Stimulated activated CD8-positive, alpha-beta memory T cell treated with anti-CD3 and anti-CD28 coated beads, Interleukin-15, amount 100 ng/mL, for 48 hours (primary cell): ENCODE data around the gene METRNL.
A peak's percentile ranks its signal among the peaks of the same experiment; 100 is the strongest.

Experiments
- DNase-seq, 2 donors: peaks; one replicate each; pipeline ENCODE4 v3.0.0-alpha.2; 2020; ENCODE audit warnings: low read depth in 2 of 2

The METRNL gene

DNA sequence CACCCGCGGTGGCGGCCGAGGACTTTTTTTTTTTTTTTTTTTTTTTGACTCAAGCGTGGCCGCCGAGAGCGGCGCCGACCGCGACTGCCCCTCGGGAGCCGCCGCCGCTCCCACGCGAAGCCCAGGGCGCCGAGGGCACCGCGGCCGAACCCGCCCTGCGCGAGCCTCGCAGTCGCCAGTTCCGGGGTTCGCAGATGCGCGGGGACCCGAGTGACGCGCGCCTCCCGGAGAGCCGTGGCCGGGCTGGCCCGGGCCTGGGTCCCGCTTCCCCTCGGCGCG is 1.1 kb downstream of the METRNL start:
- DNase-seq, result no peak

DNA sequence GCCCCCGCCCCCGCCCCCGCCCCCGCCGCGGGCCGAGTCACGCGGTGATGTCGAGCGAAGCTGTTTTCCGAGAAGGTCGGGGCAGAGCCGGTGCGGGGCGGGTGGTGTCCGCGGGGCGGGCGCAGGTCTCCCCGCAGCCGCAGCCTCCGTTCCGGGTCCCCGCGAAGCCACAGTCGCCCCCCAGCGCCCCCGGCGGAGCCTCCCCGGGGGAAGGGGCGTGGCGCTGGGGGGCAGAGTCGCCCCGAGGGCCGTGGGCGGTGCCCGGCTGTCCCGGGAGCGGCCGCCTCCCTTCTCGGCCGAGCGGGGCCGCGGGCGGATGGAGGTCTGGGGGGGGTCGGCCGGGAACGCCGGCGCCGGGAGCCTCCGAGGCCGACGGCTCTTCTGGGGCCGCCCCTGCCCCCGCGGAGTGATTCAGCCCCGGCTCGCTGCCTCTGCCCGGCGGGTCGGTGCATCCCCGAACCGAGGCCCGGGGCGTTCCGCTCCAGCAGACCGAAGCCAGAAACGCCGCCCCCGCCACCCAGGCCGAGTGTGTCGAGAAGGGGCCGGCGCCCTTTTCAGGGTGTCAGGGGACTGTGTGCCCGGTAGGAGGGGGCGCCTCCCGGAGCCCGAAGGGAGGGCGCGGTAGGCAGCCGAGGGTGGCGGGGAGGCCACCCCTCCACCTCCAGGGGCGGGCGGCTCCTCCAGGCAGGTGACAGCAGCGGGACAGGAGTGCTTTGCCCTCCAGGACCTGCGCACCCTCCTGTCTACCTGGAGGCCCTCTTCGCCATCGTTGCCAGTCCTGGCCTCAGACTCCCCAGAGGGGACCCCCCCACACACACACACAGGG is 1.7 kb downstream of the METRNL start:
- no peak for DNase-seq

DNA sequence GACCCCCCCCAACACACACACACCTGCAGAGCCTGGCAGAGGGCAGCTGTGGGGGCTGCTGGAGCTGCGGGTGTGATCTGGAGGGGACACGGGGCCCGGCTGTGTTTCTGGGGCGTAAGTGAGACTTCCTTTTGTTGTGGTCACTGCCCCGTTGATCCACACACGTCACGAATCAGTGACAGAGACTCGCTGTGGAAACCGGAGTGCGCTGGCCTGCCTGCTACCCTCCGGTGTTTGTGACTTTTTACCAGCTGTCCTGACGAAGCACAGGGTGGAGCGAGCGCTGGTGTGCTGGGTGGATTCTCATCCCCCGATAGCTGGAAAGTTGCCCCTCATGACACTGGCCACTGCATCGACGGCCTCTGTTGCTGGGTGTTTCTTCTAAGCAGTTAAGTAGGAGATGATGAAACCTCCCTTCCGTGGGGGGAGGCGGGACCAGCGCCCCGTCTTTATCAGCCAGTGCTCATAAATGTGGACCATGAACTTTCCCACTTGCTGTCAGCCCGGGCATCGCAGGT is 2.3 kb downstream of the METRNL start:
- DNase-seq, result no peak

DNA sequence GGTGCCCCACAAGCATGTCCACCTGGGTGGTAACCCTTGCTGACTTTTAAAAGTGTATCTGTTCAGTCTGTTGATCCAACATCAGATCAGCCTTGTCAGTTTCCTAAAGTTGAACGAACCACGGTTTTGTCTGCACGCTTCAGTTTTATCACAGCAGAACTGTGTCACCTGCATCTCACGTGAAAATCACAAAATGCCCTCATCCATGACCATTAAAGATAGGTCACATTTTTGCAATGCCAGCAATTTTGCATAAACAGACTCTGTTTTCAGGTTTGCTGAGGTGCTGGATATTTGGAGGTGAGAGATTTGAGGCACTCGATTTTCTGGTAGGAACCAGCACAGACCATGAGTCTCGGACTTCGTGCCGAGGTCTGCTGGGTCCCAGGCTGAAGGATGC is 3.0 kb downstream of the METRNL start:
- no peak for DNase-seq

DNA sequence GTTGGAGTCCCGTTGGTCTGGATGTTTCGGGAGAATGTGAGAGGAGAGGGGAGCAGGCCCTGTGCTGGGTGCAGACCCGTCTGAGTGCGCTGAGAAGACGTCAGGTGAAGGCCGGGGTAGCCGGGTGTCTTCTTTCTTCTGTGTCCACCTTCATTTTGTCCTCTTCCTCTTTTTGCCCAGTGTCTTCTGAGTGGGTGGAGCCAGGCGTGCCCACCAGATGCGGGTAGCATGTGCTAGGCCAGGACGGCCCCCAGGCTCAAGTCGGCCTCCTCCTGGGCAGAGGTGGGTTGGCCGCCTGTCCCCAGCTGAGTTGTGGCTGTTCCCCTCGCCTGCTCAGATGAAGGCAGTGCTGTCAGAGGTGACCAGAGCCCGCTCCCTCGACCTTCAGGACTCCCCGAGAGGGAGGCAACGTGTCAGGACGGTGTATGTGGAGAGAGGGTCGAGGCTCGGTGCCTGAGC is 3.5 kb downstream of the METRNL start:
- DNase-seq, result no peak

DNA sequence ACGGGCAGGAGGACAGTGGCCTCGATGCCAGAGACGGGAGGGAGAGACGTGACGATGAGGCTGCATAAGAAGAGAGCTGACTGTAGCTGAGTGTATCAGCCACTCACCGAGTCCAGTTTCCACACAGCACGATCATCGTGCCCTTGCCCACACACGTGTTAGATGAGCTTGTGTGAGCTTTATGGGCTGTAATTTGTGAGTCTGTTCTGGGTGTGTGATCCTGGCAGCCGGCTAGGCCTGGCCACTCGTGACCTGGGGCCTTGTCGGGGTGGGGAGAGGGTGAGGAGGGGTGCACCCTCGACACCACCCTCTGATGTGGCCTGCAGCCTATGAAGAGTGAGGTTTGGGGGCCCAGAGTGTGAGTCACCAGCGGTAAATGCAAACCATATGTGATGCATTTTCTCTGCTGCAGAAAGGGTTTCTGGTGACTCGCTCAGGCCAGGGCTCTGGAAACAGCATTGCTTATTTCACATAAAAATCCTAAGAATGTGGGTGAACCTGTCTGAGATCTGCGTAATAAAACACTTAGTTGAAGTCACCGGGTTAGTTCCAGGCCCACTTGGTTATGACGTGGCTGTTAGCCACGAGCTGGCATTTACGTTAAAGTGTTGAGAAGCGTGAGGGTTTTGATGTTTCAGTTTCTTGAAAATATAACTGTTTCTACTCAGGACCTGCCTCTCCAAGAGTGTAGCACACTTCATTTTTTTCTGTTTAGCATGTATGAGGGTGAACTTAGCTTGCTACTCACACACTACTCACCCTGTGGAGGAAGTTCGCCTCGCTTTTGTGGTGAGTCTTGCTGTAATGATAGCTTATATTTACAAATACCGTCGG is 4.2 kb downstream of the METRNL start:
- peak; percentile 65 to 75 for DNase-seq

- DNase-seq, result no peak
Observed at GRCh38 chr17:83084214-83084613, 4.8 kb downstream of the METRNL start.

DNA sequence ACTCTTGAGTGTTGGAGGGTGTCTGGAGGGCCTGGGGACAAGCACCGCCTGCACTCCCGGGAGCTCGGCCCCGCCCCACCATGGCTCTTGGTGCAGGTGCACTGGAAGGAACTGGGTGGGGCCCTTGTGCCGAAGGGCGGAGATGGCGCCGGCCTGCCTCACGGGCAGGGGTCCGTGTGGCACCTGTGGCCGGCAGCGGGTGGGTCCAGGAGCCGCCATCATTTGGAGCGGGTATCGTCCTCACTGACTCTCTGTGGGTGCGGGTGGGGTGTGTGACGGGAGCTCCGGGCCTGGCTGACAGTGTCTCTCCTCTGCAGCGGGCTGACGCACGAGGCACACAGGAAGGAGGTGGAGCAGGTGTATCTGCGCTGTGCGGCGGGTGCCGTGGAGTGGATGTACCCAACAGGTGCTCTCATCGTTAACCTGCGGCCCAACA is 5.2 kb downstream of the METRNL start:
- DNase-seq, result no peak

- DNase-seq, result no peak
Observed at GRCh38 chr17:83085103-83085502, 5.7 kb downstream of the METRNL start.

DNA sequence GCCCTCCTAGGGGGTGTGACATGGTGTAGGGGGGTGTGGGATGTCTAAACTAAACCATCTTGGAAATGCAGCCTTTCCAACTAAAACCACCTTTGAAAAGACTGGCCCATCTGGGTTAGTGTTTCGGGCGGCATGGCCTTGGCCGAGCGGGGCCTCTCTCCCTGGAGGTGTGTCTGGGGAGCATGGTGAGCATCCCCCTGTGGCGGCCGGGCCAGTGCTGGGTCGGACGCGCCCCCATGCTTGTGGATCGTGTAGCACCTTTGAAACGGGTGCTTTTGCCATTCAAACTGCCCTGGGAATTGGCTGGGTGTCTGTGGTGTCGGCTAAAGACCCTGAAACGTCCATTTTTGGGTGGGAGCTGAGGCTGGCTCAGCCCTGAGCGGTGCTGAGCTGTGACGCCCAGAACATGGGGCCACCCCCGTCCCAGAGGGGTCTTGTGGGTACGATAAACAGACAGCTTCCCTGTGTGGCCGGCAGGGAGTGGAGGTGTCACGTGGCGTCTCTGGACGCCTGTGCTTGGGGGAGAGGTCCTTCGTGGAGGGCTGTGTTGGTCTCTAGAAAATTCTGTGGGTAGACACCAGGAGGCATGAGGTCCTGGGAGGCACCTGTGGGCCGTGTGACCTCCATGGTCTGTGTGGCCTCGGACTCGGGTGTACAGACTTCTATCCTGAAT is 6.3 kb downstream of the METRNL start:
- no peak for DNase-seq

GRCh38 chr17:83086199-83086880 is 6.9 kb downstream of the METRNL start:
- DNase-seq, result no peak

DNA sequence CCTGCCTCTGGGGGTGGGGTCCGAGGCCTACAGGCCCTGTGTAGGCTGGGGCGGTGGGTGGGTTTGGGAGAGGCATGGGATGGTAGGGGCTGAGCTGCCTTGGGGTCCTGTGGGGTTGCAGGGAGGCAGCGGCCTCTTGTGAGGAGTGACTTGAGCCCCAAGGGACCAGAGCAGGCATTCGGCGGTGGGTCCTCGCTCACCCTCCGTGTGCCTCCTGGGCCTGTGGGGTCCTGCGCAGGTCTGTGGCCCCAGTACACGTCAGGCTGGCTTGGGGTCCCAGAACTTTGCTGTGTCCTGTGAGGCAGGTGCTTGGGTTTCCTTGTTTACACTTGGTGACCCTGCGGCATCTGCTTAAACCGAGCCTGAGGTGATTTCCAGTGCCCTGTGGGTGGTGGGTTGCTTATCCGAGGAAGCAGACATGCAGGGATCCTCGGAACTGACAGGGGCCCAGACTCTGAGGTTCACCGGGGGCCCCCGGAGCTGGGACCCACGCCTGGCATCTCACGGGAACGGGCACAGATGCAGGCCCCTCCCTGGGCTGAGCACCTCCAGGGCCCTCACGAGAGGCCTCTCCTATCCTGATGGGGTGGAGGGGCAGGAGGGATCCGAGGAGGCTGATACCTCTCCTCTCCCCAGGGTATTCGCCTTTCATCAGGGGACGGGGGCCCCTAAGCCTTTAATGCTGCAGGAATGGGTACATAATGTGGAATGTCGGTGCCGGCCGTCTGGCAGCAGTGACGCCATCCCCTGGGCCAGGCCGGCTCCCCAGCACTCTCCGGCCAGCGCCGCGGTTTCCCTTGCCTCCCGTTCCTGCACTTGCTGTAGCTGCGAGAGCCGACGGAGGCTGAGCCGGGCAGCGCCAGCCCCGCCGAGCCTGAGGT is 7.7 kb downstream of the METRNL start:
- no peak for DNase-seq

GRCh38 chr17:83087788-83088360 is 8.5 kb downstream of the METRNL start:
- DNase-seq, result no peak

- DNase-seq, result no peak
Observed at GRCh38 chr17:83088451-83088850, 9.0 kb downstream of the METRNL start.

- no peak for DNase-seq
Observed at GRCh38 chr17:83088909-83089308, 9.5 kb downstream of the METRNL start.

- no peak for DNase-seq
Observed at GRCh38 chr17:83089328-83090132, 10.1 kb downstream of the METRNL start.

- no peak for DNase-seq
Observed at GRCh38 chr17:83090444-83091256, 11.2 kb downstream of the METRNL start.

DNA sequence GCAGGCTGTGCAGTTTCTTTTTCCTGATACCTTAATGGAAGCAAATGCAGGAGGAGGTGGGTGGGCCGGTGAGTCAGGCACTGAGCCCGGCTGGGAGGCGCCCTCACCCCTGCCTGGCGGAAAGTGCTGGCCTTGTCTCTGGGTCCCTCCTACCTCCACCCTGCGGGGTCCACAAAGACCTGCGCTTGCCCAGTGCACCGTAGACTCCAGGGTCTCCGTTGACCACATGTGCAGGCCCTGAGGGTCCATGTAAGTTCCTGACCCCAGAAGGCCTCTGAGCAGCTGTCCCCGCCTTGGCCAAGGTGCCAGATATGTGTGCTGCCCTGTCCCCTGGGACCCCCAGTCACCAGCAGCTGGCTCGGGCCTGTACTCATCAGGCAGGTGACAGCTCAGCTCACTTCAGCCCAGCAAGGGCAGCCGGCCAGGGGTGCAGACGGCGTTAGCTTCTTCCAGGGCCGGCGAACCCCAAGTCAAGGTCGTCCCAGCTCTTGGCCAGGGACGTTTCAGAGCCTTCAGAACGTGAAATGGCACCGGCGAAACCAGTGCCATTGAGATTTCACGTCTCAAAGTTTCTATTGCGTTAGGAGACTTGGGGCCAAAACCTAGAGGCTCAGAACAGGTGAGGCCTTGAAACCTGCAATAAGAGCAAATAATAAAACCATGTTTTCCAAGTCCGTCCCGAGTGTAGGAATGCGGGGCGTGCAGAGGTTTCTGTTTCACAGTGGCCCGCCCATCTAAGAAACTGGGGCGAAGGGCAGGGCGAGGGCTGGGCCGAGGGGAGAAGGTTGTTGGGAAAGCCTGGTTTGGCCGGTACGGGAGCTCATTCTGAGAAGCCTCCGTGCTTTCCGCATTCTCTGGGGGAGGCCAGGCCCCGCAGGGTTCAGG is 12.1 kb downstream of the METRNL start:
- DNase-seq, result no peak
